Immature natural killer cell (primary cell): ENCODE measurements around the gene TSHZ2. TPM values are rescaled to one million over a fixed set of nuclear protein-coding genes. Genes with fewer than 3 reads are reported as not detected.

ENCODE experiments used
- DNase-seq, 3 donors: peaks; one replicate each; pipeline ENCODE4 v3.0.0; 2022; ENCODE audit warnings: mixed read lengths in 1 of 3
- H3K27ac Mint-ChIP-seq, 6 donors: one replicate each; pipeline ENCODE4 v1.8.0; 2020; ENCODE audit warnings: mixed read lengths in 6 of 6, mild to moderate bottlenecking in 5 of 6, inconsistent platforms in 4 of 6, moderate library complexity in 3 of 6
- H3K27me3 Mint-ChIP-seq, 3 donors: one replicate each; pipeline ENCODE4 v1.8.0; 2020 to 2021; ENCODE audit warnings: low read depth in 3 of 3, mild to moderate bottlenecking in 3 of 3, mixed read lengths in 3 of 3, moderate library complexity in 3 of 3, inconsistent platforms in 1 of 3
- H3K36me3 Mint-ChIP-seq, 3 donors: one replicate each; pipeline ENCODE4 v1.8.0; 2020; ENCODE audit warnings: mixed read lengths in 3 of 3, inconsistent platforms in 2 of 3, mild to moderate bottlenecking in 2 of 3
- H3K4me1 Mint-ChIP-seq, 2 donors: one replicate each; pipeline ENCODE4 v1.8.0; 2020; ENCODE audit warnings: inconsistent platforms in 2 of 2, mild to moderate bottlenecking in 2 of 2, mixed read lengths in 2 of 2, moderate library complexity in 1 of 2
- H3K4me3 Mint-ChIP-seq, 5 donors: one replicate each; pipeline ENCODE4 v1.8.0; 2020; ENCODE audit warnings: mild to moderate bottlenecking in 5 of 5, mixed read lengths in 5 of 5, inconsistent platforms in 3 of 5, moderate library complexity in 3 of 5
- H3K9me3 Mint-ChIP-seq, 6 donors: one replicate each; pipeline ENCODE4 v1.8.0; 2020; ENCODE audit warnings: mild to moderate bottlenecking in 6 of 6, mixed read lengths in 6 of 6, inconsistent platforms in 4 of 6, moderate library complexity in 3 of 6
- polyA plus RNA-seq, 3 donors: library from polyadenylated mRNA; unstranded; fragments of 300-500 nt; fragmentation: Illumina TruSeq; gene quantifications; one replicate each; pipeline ENCODE4 v1.2.3, GENCODE V29; 2021

TSHZ2 gene
- not detected for polyA plus RNA-seq

- Mint-ChIP-seq H3K4me1 (no peaks in the 10 kb centered on the region), H3K36me3 (peaks cover 0 to 3% (median 0%) of the 10 kb centered on the region in 3 donors), H3K27me3 (peaks cover 9 to 24% (median 14%) of the 10 kb centered on the region in 3 donors), H3K4me3 (no peak within 1 kb of the TSS), H3K27ac (no peak within 1 kb of the TSS), H3K9me3 (peaks cover 0 to 2% (median 0%) of the 10 kb centered on the region in 6 donors)
- DNase-seq: no peak
These were observed at the start of gene TSHZ2 for GRCh38 chr20:52972190-52972937. TSHZ2 (plus strand) TSS chr20:52972358; CDS start chr20:52973294, 936 bp downstream.

GRCh38 chr20:52922436-52922835, 49.7 kb upstream of the TSHZ2 start:
- DNase-seq: no peak
- no peak overlapping the region for H3K4me3 Mint-ChIP-seq
- H3K27me3 Mint-ChIP-seq: peaks cover 0 to 10% (median 3%) of the 10 kb centered on the region in 3 donors
- H3K27ac Mint-ChIP-seq: no peak overlapping the region
- no peaks in the 10 kb centered on the region for H3K4me1 Mint-ChIP-seq
- H3K9me3 Mint-ChIP-seq: peaks cover 0 to 1% (median 0%) of the 10 kb centered on the region in 6 donors
- H3K36me3 Mint-ChIP-seq: no peaks in the 10 kb centered on the region

GRCh38 chr20:52923123-52923937, 48.8 kb upstream of the TSHZ2 start:
- DNase-seq: no peak
- H3K9me3 Mint-ChIP-seq: peaks cover 0 to 1% (median 0%) of the 10 kb centered on the region in 6 donors
- no peak overlapping the region for H3K27ac Mint-ChIP-seq
- no peak overlapping the region for H3K4me3 Mint-ChIP-seq
- H3K4me1 Mint-ChIP-seq: no peaks in the 10 kb centered on the region
- no peaks in the 10 kb centered on the region for H3K36me3 Mint-ChIP-seq
- H3K27me3 Mint-ChIP-seq: peaks cover 0 to 10% (median 3%) of the 10 kb centered on the region in 3 donors

GRCh38 chr20:52924411-52925271, 47.5 kb upstream of the TSHZ2 start:
- no peak overlapping the region for H3K27ac Mint-ChIP-seq
- no peak for DNase-seq
- no peaks in the 10 kb centered on the region for H3K36me3 Mint-ChIP-seq
- H3K4me3 Mint-ChIP-seq: no peak overlapping the region
- peaks cover 0 to 10% (median 4%) of the 10 kb centered on the region in 3 donors for H3K27me3 Mint-ChIP-seq
- H3K9me3 Mint-ChIP-seq: peaks cover 0 to 3% (median 0%) of the 10 kb centered on the region in 6 donors
- no peaks in the 10 kb centered on the region for H3K4me1 Mint-ChIP-seq

- Mint-ChIP-seq H3K4me3 (no peak overlapping the region), H3K27me3 (peaks cover 0 to 10% (median 4%) of the 10 kb centered on the region in 3 donors), H3K27ac (no peak overlapping the region), H3K36me3 (no peaks in the 10 kb centered on the region), H3K9me3 (peaks cover 0 to 3% (median 0%) of the 10 kb centered on the region in 6 donors), H3K4me1 (no peaks in the 10 kb centered on the region)
- DNase-seq: no peak
These were observed 45.7 kb upstream of the TSHZ2 start for GRCh38 chr20:52926505-52926904.

- no peaks in the 10 kb centered on the region for H3K27me3 Mint-ChIP-seq
- H3K36me3 Mint-ChIP-seq: no peaks in the 10 kb centered on the region
- H3K4me1 Mint-ChIP-seq: no peaks in the 10 kb centered on the region
- H3K4me3 Mint-ChIP-seq: no peak overlapping the region
- no peak for DNase-seq
- H3K9me3 Mint-ChIP-seq: peaks cover 0 to 2% (median 0%) of the 10 kb centered on the region in 6 donors
- H3K27ac Mint-ChIP-seq: no peak overlapping the region
These were observed 38.3 kb upstream of the TSHZ2 start for GRCh38 chr20:52933867-52934266.

- no peaks in the 10 kb centered on the region for H3K4me1 Mint-ChIP-seq
- H3K36me3 Mint-ChIP-seq: no peaks in the 10 kb centered on the region
- H3K4me3 Mint-ChIP-seq: no peak overlapping the region
These were observed 35.5 kb upstream of the TSHZ2 start for GRCh38 chr20:52936351-52937340.

GRCh38 chr20:52937591-52938100, 34.5 kb upstream of the TSHZ2 start:
- peaks cover 0 to 5% (median 0%) of the 10 kb centered on the region in 3 donors for H3K27me3 Mint-ChIP-seq
- H3K4me1 Mint-ChIP-seq: no peaks in the 10 kb centered on the region
- no peaks in the 10 kb centered on the region for H3K9me3 Mint-ChIP-seq
- no peak for DNase-seq
- H3K36me3 Mint-ChIP-seq: no peaks in the 10 kb centered on the region
- H3K4me3 Mint-ChIP-seq: no peak overlapping the region
- no peak overlapping the region for H3K27ac Mint-ChIP-seq

More at GRCh38 chr20:52936351-52937340, 35.5 kb upstream of the TSHZ2 start:
- peaks cover 0 to 2% (median 0%) of the 10 kb centered on the region in 3 donors for H3K27me3 Mint-ChIP-seq
- no peak overlapping the region for H3K27ac Mint-ChIP-seq
- no peak for DNase-seq
- no peaks in the 10 kb centered on the region for H3K9me3 Mint-ChIP-seq

- Mint-ChIP-seq H3K36me3 (no peaks in the 10 kb centered on the region), H3K4me1 (no peaks in the 10 kb centered on the region), H3K9me3 (peaks cover 0 to 6% (median 0%) of the 10 kb centered on the region in 6 donors), H3K27me3 (peaks cover 0 to 5% (median 3%) of the 10 kb centered on the region in 3 donors), H3K27ac (no peak overlapping the region), H3K4me3 (no peak overlapping the region)
- no peak for DNase-seq
These were observed 33.0 kb upstream of the TSHZ2 start for GRCh38 chr20:52939141-52939540.

GRCh38 chr20:52941808-52942207, 30.4 kb upstream of the TSHZ2 start:
- Mint-ChIP-seq H3K9me3 (peaks cover 0 to 6% (median 0%) of the 10 kb centered on the region in 6 donors), H3K36me3 (no peaks in the 10 kb centered on the region), H3K4me1 (no peaks in the 10 kb centered on the region), H3K4me3 (no peak overlapping the region), H3K27ac (no peak overlapping the region), H3K27me3 (peaks cover 2 to 7% (median 5%) of the 10 kb centered on the region in 3 donors)
- no peak for DNase-seq

GRCh38 chr20:52943185-52943841, 28.8 kb upstream of the TSHZ2 start:
- DNase-seq: no peak
- H3K9me3 Mint-ChIP-seq: peaks cover 0 to 6% (median 0%) of the 10 kb centered on the region in 6 donors
- no peak overlapping the region for H3K4me3 Mint-ChIP-seq
- no peaks in the 10 kb centered on the region for H3K36me3 Mint-ChIP-seq
- H3K27ac Mint-ChIP-seq: no peak overlapping the region
- peaks cover 2 to 7% (median 5%) of the 10 kb centered on the region in 3 donors for H3K27me3 Mint-ChIP-seq
- no peaks in the 10 kb centered on the region for H3K4me1 Mint-ChIP-seq

- peaks cover 0 to 6% (median 0%) of the 10 kb centered on the region in 6 donors for H3K9me3 Mint-ChIP-seq
- H3K4me3 Mint-ChIP-seq: no peak overlapping the region
- H3K27me3 Mint-ChIP-seq: peaks cover 2 to 7% (median 5%) of the 10 kb centered on the region in 3 donors
- DNase-seq: no peak
- no peaks in the 10 kb centered on the region for H3K36me3 Mint-ChIP-seq
- H3K4me1 Mint-ChIP-seq: no peaks in the 10 kb centered on the region
- no peak overlapping the region for H3K27ac Mint-ChIP-seq
These were observed 26.9 kb upstream of the TSHZ2 start for GRCh38 chr20:52945268-52945667.
